ENCODE data around the gene LRFN2. TPM values are rescaled to one million over a fixed set of nuclear protein-coding genes. Genes with fewer than 3 reads are reported as not detected.

The LRFN2 gene
- total and polyA plus RNA-seq, 2 donors from 2014 or later = not detected

DNA sequence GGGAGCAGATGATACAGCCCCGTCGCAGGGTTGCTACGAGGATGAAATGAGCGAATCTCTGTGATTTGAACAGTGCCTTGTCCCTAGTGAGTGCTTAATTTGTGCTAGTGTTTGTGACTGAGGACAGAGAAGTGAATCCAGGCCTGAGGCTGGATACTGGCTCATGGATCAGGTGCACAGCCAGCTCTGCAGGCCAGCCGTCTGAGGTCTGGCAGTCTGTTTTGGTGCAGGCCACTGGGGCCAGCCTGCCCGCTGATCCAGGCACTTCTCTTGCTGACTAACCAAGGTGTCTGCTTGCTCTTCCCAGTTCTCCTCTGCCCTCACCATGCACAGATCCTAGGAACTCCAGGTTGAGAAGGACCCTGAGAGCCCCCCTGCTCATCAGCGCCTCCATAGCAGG lies 181.0 kb downstream of the LRFN2 start:
- Histone ChIP-seq H3K36me3 (ENCODE audit: control insufficient read depth in 2 of 3, insufficient read depth in 3 of 3, low read length in 3 of 3) (no peaks in the 10 kb centered on the region), H3K4me3 (ENCODE audit: low read length in 3 of 3) (no peak overlapping the region), H3K9me3 (ENCODE audit: control insufficient read depth in 2 of 3, insufficient read depth in 1 of 3, low read length in 3 of 3) (no peaks in the 10 kb centered on the region), H3K27me3 (ENCODE audit: control insufficient read depth, insufficient read depth, low read length) (no peaks in the 10 kb centered on the region), H3K27ac (ENCODE audit: low read depth in 2 of 2, low read length in 2 of 2) (no peak overlapping the region), H3K4me1 (ENCODE audit: control insufficient read depth in 2 of 3, insufficient read depth in 2 of 3, low read depth in 1 of 3, low read length in 3 of 3) (no peaks in the 10 kb centered on the region), H3K9ac (ENCODE audit: low read length in 3 of 3) (no peak overlapping the region)
- intact Hi-C loops (cut with DNase I) = no loop called here
- FAIRE-seq (no peak), DNase-seq (no peak)
- TF ChIP-seq, protein P1, sequence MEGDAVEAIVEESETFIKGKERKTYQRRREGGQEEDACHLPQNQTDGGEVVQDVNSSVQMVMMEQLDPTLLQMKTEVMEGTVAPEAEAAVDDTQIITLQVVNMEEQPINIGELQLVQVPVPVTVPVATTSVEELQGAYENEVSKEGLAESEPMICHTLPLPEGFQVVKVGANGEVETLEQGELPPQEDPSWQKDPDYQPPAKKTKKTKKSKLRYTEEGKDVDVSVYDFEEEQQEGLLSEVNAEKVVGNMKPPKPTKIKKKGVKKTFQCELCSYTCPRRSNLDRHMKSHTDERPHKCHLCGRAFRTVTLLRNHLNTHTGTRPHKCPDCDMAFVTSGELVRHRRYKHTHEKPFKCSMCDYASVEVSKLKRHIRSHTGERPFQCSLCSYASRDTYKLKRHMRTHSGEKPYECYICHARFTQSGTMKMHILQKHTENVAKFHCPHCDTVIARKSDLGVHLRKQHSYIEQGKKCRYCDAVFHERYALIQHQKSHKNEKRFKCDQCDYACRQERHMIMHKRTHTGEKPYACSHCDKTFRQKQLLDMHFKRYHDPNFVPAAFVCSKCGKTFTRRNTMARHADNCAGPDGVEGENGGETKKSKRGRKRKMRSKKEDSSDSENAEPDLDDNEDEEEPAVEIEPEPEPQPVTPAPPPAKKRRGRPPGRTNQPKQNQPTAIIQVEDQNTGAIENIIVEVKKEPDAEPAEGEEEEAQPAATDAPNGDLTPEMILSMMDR (IDR thresholded peaks at IDR 0.05; ENCODE audit: borderline replicate concordance, extremely low read depth, insufficient read depth) = no peak

DNA sequence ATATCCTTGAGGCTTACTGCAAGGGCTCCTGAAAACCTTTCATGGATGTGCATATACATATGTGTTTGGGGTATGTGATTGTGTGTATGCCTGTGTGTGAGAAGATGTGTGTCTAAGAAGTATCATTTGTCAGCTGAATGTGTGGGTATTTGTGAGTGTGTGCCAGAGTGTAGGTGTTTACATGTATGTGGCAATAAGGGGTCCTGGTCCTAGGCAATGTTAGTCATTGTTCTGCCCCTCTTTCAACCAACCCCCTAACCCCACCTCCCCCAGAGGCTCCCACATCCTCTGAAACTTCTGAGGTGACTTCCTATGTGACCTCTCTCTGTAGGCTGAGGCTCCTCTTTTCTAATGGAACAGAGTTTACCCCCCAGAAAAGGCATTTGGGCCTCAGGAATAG lies 186.4 kb downstream of the LRFN2 start:
- no peaks in the 10 kb centered on the region for H3K4me1 ChIP-seq (ENCODE audit: control insufficient read depth in 2 of 3, insufficient read depth in 2 of 3, low read depth in 1 of 3, low read length in 3 of 3)
- no peaks in the 10 kb centered on the region for H3K9me3 ChIP-seq (ENCODE audit: control insufficient read depth in 2 of 3, insufficient read depth in 1 of 3, low read length in 3 of 3)
- intact Hi-C loops (cut with DNase I) = no loop called here
- H3K36me3 ChIP-seq (ENCODE audit: control insufficient read depth in 2 of 3, insufficient read depth in 3 of 3, low read length in 3 of 3) = no peaks in the 10 kb centered on the region
- no peak overlapping the region for H3K9ac ChIP-seq (ENCODE audit: low read length in 3 of 3)
- TF ChIP-seq, protein P1 (IDR thresholded peaks at IDR 0.05; ENCODE audit: borderline replicate concordance, extremely low read depth, insufficient read depth) = no peak
- H3K27me3 ChIP-seq (ENCODE audit: control insufficient read depth, insufficient read depth, low read length) = no peaks in the 10 kb centered on the region
- H3K27ac ChIP-seq (ENCODE audit: low read depth in 2 of 2, low read length in 2 of 2) = no peak overlapping the region
- no peak overlapping the region for H3K4me3 ChIP-seq (ENCODE audit: low read length in 3 of 3)
- DNase-seq (no peak), FAIRE-seq (no peak)

DNA sequence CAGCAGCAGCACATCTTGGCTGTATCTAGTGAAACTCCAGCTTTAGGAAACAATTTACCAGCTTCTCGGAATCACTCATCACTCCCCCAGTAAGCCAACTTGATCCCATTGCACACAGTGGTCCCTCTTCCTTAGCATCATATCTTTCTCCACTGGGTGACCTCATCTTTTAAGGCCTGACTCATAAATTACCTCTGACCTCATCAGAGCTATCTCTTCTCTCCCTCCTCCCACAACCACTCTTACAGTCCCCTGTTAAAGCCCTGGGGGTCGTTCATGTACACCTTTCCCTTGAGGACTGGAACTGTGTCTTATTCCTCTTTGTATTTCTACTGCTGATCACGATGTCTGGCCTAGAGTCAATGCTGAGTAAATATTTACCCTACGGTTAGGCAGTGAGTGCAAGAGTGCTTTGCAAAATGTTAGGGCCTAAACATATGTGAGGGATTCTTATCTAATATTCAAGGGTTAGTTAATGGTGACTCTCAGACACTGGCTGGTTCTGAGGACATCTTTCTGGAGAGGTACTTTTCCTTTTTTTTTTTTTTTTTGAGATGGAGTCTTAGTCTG lies 187.2 kb downstream of the LRFN2 start:
- Histone ChIP-seq H3K9ac (ENCODE audit: low read length in 3 of 3) (no peak overlapping the region), H3K27ac (ENCODE audit: low read depth in 2 of 2, low read length in 2 of 2) (no peak overlapping the region), H3K27me3 (ENCODE audit: control insufficient read depth, insufficient read depth, low read length) (no peaks in the 10 kb centered on the region), H3K36me3 (ENCODE audit: control insufficient read depth in 2 of 3, insufficient read depth in 3 of 3, low read length in 3 of 3) (no peaks in the 10 kb centered on the region), H3K4me1 (ENCODE audit: control insufficient read depth in 2 of 3, insufficient read depth in 2 of 3, low read depth in 1 of 3, low read length in 3 of 3) (no peaks in the 10 kb centered on the region), H3K4me3 (ENCODE audit: low read length in 3 of 3) (no peak overlapping the region), H3K9me3 (ENCODE audit: control insufficient read depth in 2 of 3, insufficient read depth in 1 of 3, low read length in 3 of 3) (no peaks in the 10 kb centered on the region)
- no peak for FAIRE-seq
- TF ChIP-seq, protein P1 (IDR thresholded peaks at IDR 0.05; ENCODE audit: borderline replicate concordance, extremely low read depth, insufficient read depth) = no peak
- intact Hi-C loops (cut with DNase I) = no loop called here
- no peak for DNase-seq

Measured in kidney (tissue), 14 donors.